HG03159 (cell line): ENCODE data around the gene PPP1R14D.

ENCODE experiments used
- ATAC-seq: cut with Tn5 transposase; IDR thresholded peaks from one replicate; pipeline ENCODE4 v1.9.1; 2021; ENCODE audit warnings: mild to moderate bottlenecking, moderate library complexity; ENCODE audit not compliant: unreplicated experiment

The PPP1R14D gene

GRCh38 chr15:40823572-40824343 lies 4.8 kb downstream of the PPP1R14D start:
- ATAC-seq, result no peak

- no peak for ATAC-seq
These were observed 7.3 kb downstream of the PPP1R14D start for GRCh38 chr15:40821195-40821594.

GRCh38 chr15:40819048-40819447 lies 9.5 kb downstream of the PPP1R14D start:
- ATAC-seq, result no peak

- ATAC-seq, result no peak
These were observed 13.3 kb downstream of the PPP1R14D start for GRCh38 chr15:40815042-40815698.

GRCh38 chr15:40812721-40813425 lies 15.6 kb downstream of the PPP1R14D start:
- ATAC-seq, result no peak

GRCh38 chr15:40808861-40809450 lies 19.6 kb downstream of the PPP1R14D start:
- no peak for ATAC-seq

- no peak for ATAC-seq
These were observed 20.5 kb downstream of the PPP1R14D start for GRCh38 chr15:40807888-40808461.

- ATAC-seq, result peak; percentile 93
These were observed 21.2 kb downstream of the PPP1R14D start, which contains the start of the genes DNAJC17 and ZFYVE19 for GRCh38 chr15:40807028-40807887. Gene DNAJC17, minus strand, starts transcription at chr15:40807473. Its CDS starts 27 bp downstream, at chr15:40807446. Gene ZFYVE19, plus strand, starts transcription at chr15:40807089. Its CDS starts 501 bp downstream, at chr15:40807590.

- no peak for ATAC-seq
These were observed 21.9 kb downstream of the PPP1R14D start for GRCh38 chr15:40806672-40807027.

GRCh38 chr15:40803688-40804087 lies 24.8 kb downstream of the PPP1R14D start:
- ATAC-seq, result no peak

- no peak for ATAC-seq
These were observed 25.4 kb downstream of the PPP1R14D start for GRCh38 chr15:40803076-40803475.

GRCh38 chr15:40799523-40799922 lies 29.0 kb downstream of the PPP1R14D start:
- ATAC-seq, result no peak

GRCh38 chr15:40796512-40796911 lies 32.0 kb downstream of the PPP1R14D start:
- no peak for ATAC-seq

- no peak for ATAC-seq
These were observed 32.5 kb downstream of the PPP1R14D start for GRCh38 chr15:40796041-40796440.

GRCh38 chr15:40793216-40793989 lies 35.1 kb downstream of the PPP1R14D start:
- ATAC-seq, result no peak

- no peak for ATAC-seq
These were observed 36.1 kb downstream of the PPP1R14D start for GRCh38 chr15:40792394-40792793.

- no peak for ATAC-seq
These were observed 37.8 kb downstream of the PPP1R14D start for GRCh38 chr15:40790718-40791117.

GRCh38 chr15:40789999-40790398 lies 38.5 kb downstream of the PPP1R14D start:
- no peak for ATAC-seq

GRCh38 chr15:40789119-40789518 lies 39.4 kb downstream of the PPP1R14D start:
- no peak for ATAC-seq
